Measurements from ENCODE around the gene STYXL1.

DNA sequence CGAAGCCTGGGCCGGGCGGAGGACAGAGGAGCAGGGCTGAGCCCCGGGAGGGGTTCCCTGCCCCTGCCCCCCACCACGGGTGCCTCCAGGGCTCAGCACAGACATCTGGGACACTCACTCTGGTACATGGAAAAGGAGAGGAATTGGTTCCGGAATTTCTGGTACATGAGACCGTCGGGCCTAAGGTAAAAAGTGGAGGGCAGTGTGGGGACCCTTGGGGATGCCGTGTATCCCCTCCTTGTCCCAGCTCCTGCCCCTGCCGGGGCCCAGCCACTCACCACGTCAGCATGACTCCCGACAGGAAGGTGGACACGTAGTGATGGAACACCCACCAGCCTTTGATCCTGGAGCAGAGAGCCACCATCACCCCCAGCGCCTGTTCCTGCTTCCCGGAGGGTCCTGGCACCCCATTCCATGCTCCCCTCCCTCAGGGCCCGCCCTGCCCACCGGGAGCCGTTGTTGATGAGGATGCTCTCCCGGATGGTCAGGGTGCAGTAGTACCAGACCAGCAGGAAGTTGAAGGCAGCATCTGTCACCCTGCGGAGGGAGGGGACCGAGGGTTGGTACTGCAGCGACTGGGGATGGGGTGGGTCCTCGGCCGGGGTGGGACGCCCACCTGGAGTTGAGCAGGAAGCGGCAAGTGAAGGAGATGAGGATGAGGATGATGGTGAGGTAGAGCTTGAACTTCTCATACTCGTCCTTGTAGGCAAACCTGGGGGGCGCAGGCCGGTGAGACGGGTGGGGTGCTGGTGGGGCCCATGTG, 59.8 kb downstream of the STYXL1 start:
- TF ChIP-seq, protein P1, sequence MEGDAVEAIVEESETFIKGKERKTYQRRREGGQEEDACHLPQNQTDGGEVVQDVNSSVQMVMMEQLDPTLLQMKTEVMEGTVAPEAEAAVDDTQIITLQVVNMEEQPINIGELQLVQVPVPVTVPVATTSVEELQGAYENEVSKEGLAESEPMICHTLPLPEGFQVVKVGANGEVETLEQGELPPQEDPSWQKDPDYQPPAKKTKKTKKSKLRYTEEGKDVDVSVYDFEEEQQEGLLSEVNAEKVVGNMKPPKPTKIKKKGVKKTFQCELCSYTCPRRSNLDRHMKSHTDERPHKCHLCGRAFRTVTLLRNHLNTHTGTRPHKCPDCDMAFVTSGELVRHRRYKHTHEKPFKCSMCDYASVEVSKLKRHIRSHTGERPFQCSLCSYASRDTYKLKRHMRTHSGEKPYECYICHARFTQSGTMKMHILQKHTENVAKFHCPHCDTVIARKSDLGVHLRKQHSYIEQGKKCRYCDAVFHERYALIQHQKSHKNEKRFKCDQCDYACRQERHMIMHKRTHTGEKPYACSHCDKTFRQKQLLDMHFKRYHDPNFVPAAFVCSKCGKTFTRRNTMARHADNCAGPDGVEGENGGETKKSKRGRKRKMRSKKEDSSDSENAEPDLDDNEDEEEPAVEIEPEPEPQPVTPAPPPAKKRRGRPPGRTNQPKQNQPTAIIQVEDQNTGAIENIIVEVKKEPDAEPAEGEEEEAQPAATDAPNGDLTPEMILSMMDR (IDR thresholded peaks at IDR 0.05; ENCODE audit: poor library complexity): no peak
- no peak for TF ChIP-seq EZH2phosphoT487 (IDR thresholded peaks at IDR 0.05; ENCODE audit: low read depth, severe bottlenecking, unreplicated experiment)
- TF ChIP-seq EZH2 (IDR thresholded peaks at IDR 0.05; ENCODE audit: borderline replicate concordance): no peak
